Skin epidermis (tissue), 12 donors: Measurements from ENCODE around the gene BTBD16.

Experiments used
- H3K27ac ChIP-seq, 21 experiments: fragments of 200-600 bp; sonication (generic) in 11 of 21; one replicate each; pipeline ENCODE4 v1.5.0; 2020; ENCODE audit warnings: mild to moderate bottlenecking in 3 of 21, inconsistent platforms in 2 of 21, moderate library complexity in 2 of 21
- H3K4me3 ChIP-seq, 7 experiments: fragments of 200-600 bp; sonication (generic) in 2 of 7; one replicate each; pipeline ENCODE4 v1.5.0; 2020; ENCODE audit warnings: inconsistent platforms in 2 of 7, mild to moderate bottlenecking in 2 of 7, moderate library complexity in 1 of 7

Gene BTBD16

GRCh38 chr10:122352817-122353525 lies 81.9 kb downstream of the BTBD16 start:
- H3K27ac ChIP-seq = no peak overlapping the region

GRCh38 chr10:122354383-122354782 lies 83.3 kb downstream of the BTBD16 start:
- H3K4me3 ChIP-seq = no peak overlapping the region
- no peak overlapping the region for H3K27ac ChIP-seq

More at GRCh38 chr10:122352817-122353525, 81.9 kb downstream of the BTBD16 start:
- no peak overlapping the region for H3K4me3 ChIP-seq

- H3K4me3 ChIP-seq = no peak overlapping the region
Measured at GRCh38 chr10:122357685-122358084, 86.6 kb downstream of the BTBD16 start.

DNA sequence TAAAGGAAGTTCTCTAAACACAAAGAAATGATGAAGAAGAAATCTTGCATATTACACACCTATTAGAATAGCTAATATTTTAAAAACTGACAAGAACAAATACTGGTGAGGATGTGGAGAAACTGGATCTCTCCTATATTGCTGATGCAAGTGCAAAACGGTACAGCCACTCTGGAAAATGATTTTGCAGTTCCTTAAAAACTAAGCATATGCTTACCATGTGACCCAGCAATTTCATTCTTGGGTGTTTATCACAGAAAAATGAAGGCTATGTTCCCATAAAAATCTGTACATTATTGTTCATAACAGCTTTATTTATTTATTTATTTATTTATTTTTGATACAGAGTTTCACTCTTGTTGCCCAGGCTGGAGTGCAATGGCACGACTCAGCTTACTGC lies 88.5 kb downstream of the BTBD16 start:
- no peak overlapping the region for H3K4me3 ChIP-seq
- H3K27ac ChIP-seq = no peak overlapping the region

More at GRCh38 chr10:122357685-122358084, 86.6 kb downstream of the BTBD16 start:
- no peak overlapping the region for H3K27ac ChIP-seq

- Histone ChIP-seq H3K4me3 (no peak overlapping the region), H3K27ac (no peak overlapping the region)
Measured at GRCh38 chr10:122361046-122361445, 90.0 kb downstream of the BTBD16 start.

GRCh38 chr10:122362031-122362592 lies 91.0 kb downstream of the BTBD16 start:
- H3K27ac ChIP-seq = no peak overlapping the region
- H3K4me3 ChIP-seq = no peak overlapping the region

DNA sequence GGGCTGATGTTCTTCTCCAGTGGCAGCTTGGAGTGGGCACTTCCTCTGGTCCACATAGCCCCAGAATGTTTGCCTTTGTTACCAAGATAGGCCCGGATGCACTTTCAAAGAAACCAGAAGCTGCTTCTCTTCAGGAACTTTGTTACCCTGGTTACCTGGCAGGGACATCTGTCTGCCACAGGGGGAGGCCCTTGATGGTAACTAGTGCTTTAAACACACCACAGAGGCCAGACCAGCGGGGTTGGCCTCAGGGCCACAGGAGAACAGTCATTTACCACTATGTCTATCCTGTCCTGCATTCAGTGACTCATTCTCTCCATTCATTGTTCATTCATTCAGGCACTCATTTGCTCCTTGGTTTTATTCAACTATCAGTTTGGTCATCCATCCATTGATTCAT lies 91.5 kb downstream of the BTBD16 start:
- Histone ChIP-seq H3K4me3 (no peak overlapping the region), H3K27ac (peak overlapping the region in 1 of 21 experiments; percentile 29)

- Histone ChIP-seq H3K4me3 (no peak overlapping the region), H3K27ac (peak overlapping the region in 12 of 21 experiments; percentile 8 to 69 (median 48))
Measured at GRCh38 chr10:122363311-122363710, 92.2 kb downstream of the BTBD16 start.

- H3K4me3 ChIP-seq = no peak overlapping the region
- H3K27ac ChIP-seq = peak overlapping the region in 13 of 21 experiments; percentile 8 to 69 (median 47)
Measured at GRCh38 chr10:122363722-122364463, 92.8 kb downstream of the BTBD16 start.

GRCh38 chr10:122368502-122369254 lies 97.6 kb downstream of the BTBD16 start:
- H3K27ac ChIP-seq = no peak overlapping the region
- H3K4me3 ChIP-seq = no peak overlapping the region

GRCh38 chr10:122373108-122373507 lies 102.0 kb downstream of the BTBD16 start:
- H3K4me3 ChIP-seq = no peak overlapping the region
- peak overlapping the region in 5 of 21 experiments; percentile 28 to 99 (median 72) for H3K27ac ChIP-seq

- peak overlapping the region; percentile 68 to 93 (median 80) for H3K4me3 ChIP-seq
- H3K27ac ChIP-seq = peak overlapping the region in 15 of 21 experiments; percentile 28 to 99 (median 72)
Measured at GRCh38 chr10:122373721-122374120, 102.6 kb downstream of the BTBD16 start.

DNA sequence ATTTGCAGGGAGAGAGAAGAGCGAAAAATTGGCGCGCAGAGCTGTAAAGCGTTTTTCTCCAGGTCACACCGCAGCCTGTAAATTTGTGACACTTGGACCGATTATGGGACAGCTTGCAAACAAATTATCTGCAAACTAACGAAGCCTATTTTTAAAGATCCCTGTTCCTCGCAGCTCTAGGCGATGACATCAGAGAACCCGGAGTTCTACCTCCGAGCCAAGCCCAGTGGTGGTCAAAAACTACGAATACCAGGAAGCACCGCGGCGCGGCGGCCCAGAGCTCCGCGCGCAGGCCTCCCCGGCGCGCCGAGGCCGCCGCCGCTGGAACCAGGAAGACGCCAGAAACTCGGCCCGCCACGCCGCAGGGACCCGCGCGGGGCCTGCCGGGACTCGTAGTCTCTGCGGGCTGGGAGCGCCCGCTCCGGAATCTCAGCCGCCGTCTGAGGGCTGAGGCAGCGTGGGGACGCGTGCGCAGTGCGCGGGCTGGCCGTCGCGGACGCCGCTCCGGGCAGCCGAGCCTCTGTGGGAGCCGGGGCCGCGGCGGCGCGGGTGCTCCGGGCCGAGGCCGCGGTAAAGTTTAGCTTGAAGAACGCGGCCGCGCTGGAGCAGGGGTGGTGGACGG lies 103.3 kb downstream of the BTBD16 start, which contains the start of gene PLEKHA1:
Gene PLEKHA1 (plus strand): TSS at position 472 of the 622 bp plus-strand sequence. CDS start 18,493 bp downstream, outside the sequence.
- H3K4me3 ChIP-seq = peak within 1 kb of the TSS; percentile 68 to 93 (median 80)
- H3K27ac ChIP-seq = peak within 1 kb of the TSS; percentile 81 to 99 (median 96)

DNA sequence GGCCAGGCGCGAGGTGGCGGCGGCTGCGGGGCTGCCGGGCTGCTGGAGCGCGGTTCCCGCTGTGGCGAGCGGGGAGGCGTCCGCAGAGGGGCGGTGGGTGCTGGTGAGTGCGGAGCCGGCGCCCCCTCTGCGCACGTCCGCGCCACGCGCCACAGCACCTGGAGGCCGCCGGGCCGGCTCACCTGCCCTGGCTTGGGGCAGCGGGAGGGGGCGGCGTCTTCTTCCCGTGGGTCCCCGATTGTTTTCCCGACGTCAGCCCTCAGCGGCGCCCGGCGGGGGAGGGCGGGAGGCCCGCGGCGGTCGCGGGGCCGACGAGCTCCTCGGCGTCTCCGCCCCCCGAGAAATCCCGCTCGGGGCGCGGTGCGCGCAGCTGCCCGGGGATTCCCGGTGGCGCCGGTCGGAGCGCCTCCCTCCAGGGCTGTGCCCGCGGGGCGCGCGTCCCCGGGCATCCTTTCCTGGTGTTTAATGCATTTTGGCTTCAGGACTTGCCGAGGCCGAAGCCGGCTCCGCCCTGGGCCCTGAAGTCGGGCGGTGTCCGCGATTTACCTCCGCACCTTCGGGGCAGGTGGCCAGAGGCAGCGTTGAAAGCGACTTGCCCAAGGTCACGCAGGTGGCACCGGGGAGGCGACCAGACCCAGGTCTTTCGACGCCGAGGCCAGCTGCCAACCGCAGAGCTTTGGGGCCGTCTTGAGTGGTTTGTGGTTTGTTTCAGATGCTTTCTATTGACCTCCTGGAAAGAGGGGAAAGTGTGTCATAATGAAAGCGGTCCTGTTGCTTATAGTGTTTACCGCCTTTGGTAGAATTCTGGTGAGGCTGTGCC lies 104.0 kb downstream of the BTBD16 start:
- peak overlapping the region; percentile 81 to 99 (median 96) for H3K27ac ChIP-seq
- peak overlapping the region; percentile 68 to 93 (median 80) for H3K4me3 ChIP-seq

DNA sequence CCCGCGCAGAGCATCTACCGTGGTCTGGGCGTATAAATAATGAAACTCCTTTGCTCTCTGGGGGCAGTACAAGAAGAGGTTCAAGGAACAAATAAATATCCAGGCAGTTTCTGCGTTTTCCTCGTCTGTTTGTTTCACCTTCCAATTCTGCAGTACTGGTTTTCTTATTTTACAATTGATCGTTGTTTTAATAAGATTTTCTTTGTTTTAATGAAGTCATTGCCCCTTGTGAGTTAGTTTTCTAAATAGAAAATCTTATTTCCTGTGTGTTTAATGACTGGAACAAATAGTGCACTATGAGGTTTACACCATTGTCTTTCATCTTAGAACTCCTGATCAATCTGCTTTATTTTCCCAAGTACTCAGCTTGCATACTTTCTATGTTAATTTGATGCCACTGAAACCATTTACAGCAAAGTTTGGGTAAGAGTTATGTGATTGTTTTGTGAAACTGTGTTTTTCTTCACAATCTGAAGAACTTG lies 104.6 kb downstream of the BTBD16 start:
- peak overlapping the region; percentile 68 to 93 (median 80) for H3K4me3 ChIP-seq
- peak overlapping the region in 20 of 21 experiments; percentile 81 to 99 (median 96) for H3K27ac ChIP-seq

DNA sequence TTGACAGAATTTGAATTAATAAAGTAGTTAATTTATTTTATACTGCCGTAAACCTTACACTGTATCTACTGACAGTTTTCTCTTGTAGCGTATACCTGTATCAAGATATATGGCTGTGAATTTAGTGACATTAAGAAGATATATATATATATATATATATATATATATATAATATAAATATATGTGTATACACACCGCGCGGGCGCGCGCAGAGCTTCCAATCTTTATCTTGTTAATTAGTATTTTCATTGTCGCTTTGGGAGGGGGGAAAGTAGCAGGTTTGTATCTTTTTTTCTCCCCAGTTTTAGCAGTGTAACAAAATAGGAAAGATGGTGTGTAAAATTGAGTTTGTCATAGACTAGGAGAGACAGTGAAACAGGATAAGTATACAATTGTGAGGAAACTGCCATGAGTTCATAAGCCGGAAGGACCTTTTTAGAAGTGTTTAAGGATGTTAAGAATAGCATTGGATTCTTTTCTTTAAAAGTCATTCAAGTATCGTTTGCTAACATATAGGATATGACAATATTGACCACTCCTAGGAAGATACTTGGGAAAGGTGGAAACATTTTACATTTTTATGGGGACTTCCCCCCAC lies 105.4 kb downstream of the BTBD16 start:
- peak overlapping the region in 1 of 7 experiments; percentile 86 for H3K4me3 ChIP-seq

DNA sequence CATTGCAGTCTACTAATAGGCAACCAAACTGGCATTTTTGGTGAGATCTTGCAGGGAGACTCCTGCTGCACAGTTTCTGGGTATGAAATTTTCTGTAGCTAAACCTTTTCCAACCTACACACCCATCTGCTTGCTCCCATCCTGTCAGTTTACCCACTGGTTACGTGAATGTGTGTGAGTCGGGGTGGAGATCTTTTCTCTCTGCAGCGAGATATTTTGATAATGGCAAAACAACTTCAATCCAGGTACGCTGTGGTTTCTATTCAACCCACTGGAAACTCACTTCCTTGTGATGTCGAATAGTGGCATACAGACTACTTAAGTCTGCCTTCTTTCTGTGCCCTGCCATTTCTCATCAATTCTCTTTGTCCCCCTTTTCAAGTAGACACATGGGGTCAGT lies 107.9 kb downstream of the BTBD16 start:
- H3K27ac ChIP-seq = no peak overlapping the region
- H3K4me3 ChIP-seq = no peak overlapping the region

More for the DNA sequence above, 105.4 kb downstream of the BTBD16 start:
- peak overlapping the region in 2 of 21 experiments; percentile 98 to 99 for H3K27ac ChIP-seq

- Histone ChIP-seq H3K4me3 (no peak overlapping the region), H3K27ac (no peak overlapping the region)
Measured at GRCh38 chr10:122379537-122379936, 108.4 kb downstream of the BTBD16 start.
